ENCODE data around the gene LRRC31. TPM values are rescaled to one million over a fixed set of nuclear protein-coding genes. Genes with fewer than 3 reads are reported as not detected.

Gene LRRC31
- total RNA-seq, result not detected

- Mint-ChIP-seq H3K9me3 (peaks cover 3% of the 10 kb centered on the region), H3K4me1 (peaks cover 23% of the 10 kb centered on the region), H3K27me3 (peaks cover 6% of the 10 kb centered on the region), H3K27ac (no peak within 1 kb of the TSS), H3K36me3 (no peaks in the 10 kb centered on the region), H3K4me3 (no peak within 1 kb of the TSS)
- ATAC-seq (ENCODE audit: low read depth) (no peak), DNase-seq (no peak)
- POLR2A ChIA-PET, result no interaction called here
Observed at GRCh38 chr3:169869484-169870220, at the start of gene LRRC31. TSS of gene LRRC31 (minus strand) at chr3:169869935. CDS start at chr3:169869807, 128 bp downstream.

GRCh38 chr3:169914321-169914720 lies 44.6 kb upstream of the LRRC31 start:
- Mint-ChIP-seq H3K36me3 (no peaks in the 10 kb centered on the region), H3K9me3 (no peaks in the 10 kb centered on the region), H3K27ac (no peak overlapping the region), H3K27me3 (no peaks in the 10 kb centered on the region), H3K4me3 (no peak overlapping the region), H3K4me1 (no peaks in the 10 kb centered on the region)
- no peak for DNase-seq
- ATAC-seq (ENCODE audit: low read depth), result no peak
- POLR2A ChIA-PET, result no interaction called here

- Mint-ChIP-seq H3K27me3 (no peaks in the 10 kb centered on the region), H3K27ac (no peak overlapping the region), H3K4me3 (no peak overlapping the region), H3K9me3 (no peaks in the 10 kb centered on the region), H3K36me3 (no peaks in the 10 kb centered on the region), H3K4me1 (no peaks in the 10 kb centered on the region)
- POLR2A ChIA-PET, result no interaction called here
- no peak for DNase-seq
- ATAC-seq (ENCODE audit: low read depth), result no peak
Observed at GRCh38 chr3:169913323-169913722, 43.6 kb upstream of the LRRC31 start.

- no peaks in the 10 kb centered on the region for H3K36me3 Mint-ChIP-seq
- ATAC-seq (ENCODE audit: low read depth) (no peak), DNase-seq (no peak)
- no peaks in the 10 kb centered on the region for H3K4me1 Mint-ChIP-seq
- no peaks in the 10 kb centered on the region for H3K9me3 Mint-ChIP-seq
- no peak within 1 kb of the TSS for H3K27ac Mint-ChIP-seq
- no peaks in the 10 kb centered on the region for H3K27me3 Mint-ChIP-seq
- POLR2A ChIA-PET, result no interaction called here
- no peak within 1 kb of the TSS for H3K4me3 Mint-ChIP-seq
Observed at GRCh38 chr3:169911272-169911671, 41.5 kb upstream of the LRRC31 start, which contains the start of gene SAMD7. TSS of gene SAMD7 (plus strand) at chr3:169911572. CDS start at chr3:169919499, 7,927 bp downstream.

GRCh38 chr3:169907944-169908343 lies 38.2 kb upstream of the LRRC31 start:
- ATAC-seq (ENCODE audit: low read depth), result no peak
- peaks cover 4% of the 10 kb centered on the region for H3K9me3 Mint-ChIP-seq
- no peaks in the 10 kb centered on the region for H3K36me3 Mint-ChIP-seq
- H3K27ac Mint-ChIP-seq, result no peak overlapping the region
- POLR2A ChIA-PET, result no interaction called here
- peaks cover 2% of the 10 kb centered on the region for H3K27me3 Mint-ChIP-seq
- H3K4me1 Mint-ChIP-seq, result no peaks in the 10 kb centered on the region
- H3K4me3 Mint-ChIP-seq, result no peak overlapping the region
- DNase-seq, result no peak

- Mint-ChIP-seq H3K27ac (no peak overlapping the region), H3K4me3 (no peak overlapping the region), H3K4me1 (no peaks in the 10 kb centered on the region), H3K9me3 (peaks cover 6% of the 10 kb centered on the region), H3K36me3 (no peaks in the 10 kb centered on the region), H3K27me3 (peaks cover 2% of the 10 kb centered on the region)
- DNase-seq (no peak), ATAC-seq (ENCODE audit: low read depth) (no peak)
- POLR2A ChIA-PET, result no interaction called here
Observed at GRCh38 chr3:169907476-169907875, 37.7 kb upstream of the LRRC31 start.

- Mint-ChIP-seq H3K36me3 (peaks cover 1% of the 10 kb centered on the region), H3K27ac (no peak overlapping the region), H3K9me3 (peaks cover 13% of the 10 kb centered on the region), H3K4me3 (no peak overlapping the region), H3K4me1 (no peaks in the 10 kb centered on the region), H3K27me3 (peaks cover 2% of the 10 kb centered on the region)
- ATAC-seq (ENCODE audit: low read depth) (no peak), DNase-seq (no peak)
- POLR2A ChIA-PET, result no interaction called here
Observed at GRCh38 chr3:169905404-169905803, 35.7 kb upstream of the LRRC31 start.

GRCh38 chr3:169901453-169901852 lies 31.7 kb upstream of the LRRC31 start:
- POLR2A ChIA-PET, result no interaction called here
- DNase-seq, result no peak
- Mint-ChIP-seq H3K27me3 (peaks cover 6% of the 10 kb centered on the region), H3K27ac (no peak overlapping the region), H3K36me3 (peaks cover 1% of the 10 kb centered on the region), H3K4me3 (no peak overlapping the region), H3K4me1 (no peaks in the 10 kb centered on the region), H3K9me3 (peaks cover 14% of the 10 kb centered on the region)
- ATAC-seq (ENCODE audit: low read depth), result no peak

- Mint-ChIP-seq H3K27me3 (peaks cover 8% of the 10 kb centered on the region), H3K36me3 (peaks cover 1% of the 10 kb centered on the region), H3K4me1 (no peaks in the 10 kb centered on the region), H3K9me3 (peaks cover 8% of the 10 kb centered on the region), H3K4me3 (no peak overlapping the region), H3K27ac (no peak overlapping the region)
- no peak for ATAC-seq (ENCODE audit: low read depth)
- POLR2A ChIA-PET, result no interaction called here
- no peak for DNase-seq
Observed at GRCh38 chr3:169897284-169897683, 27.5 kb upstream of the LRRC31 start.

GRCh38 chr3:169895072-169895471 lies 25.3 kb upstream of the LRRC31 start:
- Mint-ChIP-seq H3K4me3 (no peak overlapping the region), H3K27me3 (peaks cover 7% of the 10 kb centered on the region), H3K27ac (no peak overlapping the region), H3K36me3 (no peaks in the 10 kb centered on the region), H3K9me3 (no peaks in the 10 kb centered on the region), H3K4me1 (peaks cover 3% of the 10 kb centered on the region)
- ATAC-seq (ENCODE audit: low read depth), result no peak
- DNase-seq, result no peak
- POLR2A ChIA-PET, result no interaction called here

- peaks cover 4% of the 10 kb centered on the region for H3K27me3 Mint-ChIP-seq
- no peak overlapping the region for H3K27ac Mint-ChIP-seq
- POLR2A ChIA-PET, result no interaction called here
- no peak overlapping the region for H3K4me3 Mint-ChIP-seq
- no peak for DNase-seq
- H3K4me1 Mint-ChIP-seq, result peaks cover 3% of the 10 kb centered on the region
- H3K36me3 Mint-ChIP-seq, result no peaks in the 10 kb centered on the region
- no peak for ATAC-seq (ENCODE audit: low read depth)
- no peaks in the 10 kb centered on the region for H3K9me3 Mint-ChIP-seq
Observed at GRCh38 chr3:169894110-169894509, 24.4 kb upstream of the LRRC31 start.

GRCh38 chr3:169891886-169892285 lies 22.2 kb upstream of the LRRC31 start:
- POLR2A ChIA-PET, result no interaction called here
- H3K27ac Mint-ChIP-seq, result no peak overlapping the region
- H3K36me3 Mint-ChIP-seq, result no peaks in the 10 kb centered on the region
- H3K9me3 Mint-ChIP-seq, result no peaks in the 10 kb centered on the region
- no peak for DNase-seq
- no peak for ATAC-seq (ENCODE audit: low read depth)
- H3K27me3 Mint-ChIP-seq, result peaks cover 4% of the 10 kb centered on the region
- H3K4me1 Mint-ChIP-seq, result peaks cover 3% of the 10 kb centered on the region
- no peak overlapping the region for H3K4me3 Mint-ChIP-seq

GRCh38 chr3:169886671-169887070 lies 16.9 kb upstream of the LRRC31 start:
- DNase-seq (no peak), ATAC-seq (ENCODE audit: low read depth) (no peak)
- POLR2A ChIA-PET, result no interaction called here
- no peak overlapping the region for H3K4me3 Mint-ChIP-seq
- no peaks in the 10 kb centered on the region for H3K36me3 Mint-ChIP-seq
- H3K4me1 Mint-ChIP-seq, result peaks cover 8% of the 10 kb centered on the region
- no peaks in the 10 kb centered on the region for H3K9me3 Mint-ChIP-seq
- H3K27me3 Mint-ChIP-seq, result no peaks in the 10 kb centered on the region
- H3K27ac Mint-ChIP-seq, result no peak overlapping the region

GRCh38 chr3:169880576-169881250 lies 11.0 kb upstream of the LRRC31 start:
- ATAC-seq (ENCODE audit: low read depth), result no peak
- POLR2A ChIA-PET, result interaction anchor here (0.5 kb wide), 1 partner anchor 116 kb away, joined by 3 read pairs; the partner anchor contains the start of gene TERC
- no peak overlapping the region for H3K4me3 Mint-ChIP-seq
- no peaks in the 10 kb centered on the region for H3K9me3 Mint-ChIP-seq
- no peaks in the 10 kb centered on the region for H3K36me3 Mint-ChIP-seq
- H3K4me1 Mint-ChIP-seq, result peaks cover 9% of the 10 kb centered on the region
- H3K27ac Mint-ChIP-seq, result no peak overlapping the region
- H3K27me3 Mint-ChIP-seq, result no peaks in the 10 kb centered on the region
- DNase-seq, result no peak
